Loucy (cell line): ENCODE data around the gene FBLN7.

ENCODE experiments used
- H2AFZ ChIP-seq: fragments of 200-600 bp; sonication (generic); 2 replicates; pipeline ENCODE4 v1.6.0; 2016; ENCODE audit warnings: antibody characterized with exemption, mild to moderate bottlenecking, low read length, moderate library complexity
- H3F3A ChIP-seq: fragments of 200-600 bp; 2 replicates; pipeline ENCODE4 v1.6.0; 2016; ENCODE audit warnings: antibody characterized with exemption, low read depth, mild to moderate bottlenecking
- H3K27me3 ChIP-seq: fragments of 200-600 bp; sonication (generic); 2 replicates; pipeline ENCODE4 v1.6.1; 2014; ENCODE audit warnings: low read length, mild to moderate bottlenecking; ENCODE audit not compliant: insufficient read depth, poor library complexity, severe bottlenecking
- H3K36me3 ChIP-seq: fragments of 200-600 bp; sonication (generic); 2 replicates; pipeline ENCODE4 v1.6.1; 2016; ENCODE audit warnings: low read length; ENCODE audit not compliant: insufficient read depth
- H3K4me1 ChIP-seq: fragments of 200-600 bp; sonication (generic); 2 replicates; pipeline ENCODE4 v1.5.1; 2014; ENCODE audit warnings: low read length, mild to moderate bottlenecking; ENCODE audit not compliant: insufficient read depth, poor library complexity, severe bottlenecking
- H3K4me2 ChIP-seq: fragments of 200-600 bp; sonication (generic); 2 replicates; pipeline ENCODE4 v1.6.0; 2014; ENCODE audit warnings: antibody characterized with exemption, low read length, low read depth, mild to moderate bottlenecking; ENCODE audit not compliant: poor library complexity, severe bottlenecking
- H3K4me3 ChIP-seq: fragments of 200-600 bp; sonication (generic); 2 replicates; pipeline ENCODE4 v1.5.1; 2014; ENCODE audit warnings: low read length, mild to moderate bottlenecking, mixed read lengths; ENCODE audit not compliant: poor library complexity, severe bottlenecking
- H3K79me2 ChIP-seq: fragments of 200-600 bp; sonication (generic); 2 replicates; pipeline ENCODE4 v1.6.1; 2014; ENCODE audit warnings: low read length; ENCODE audit not compliant: insufficient read depth
- H3K9ac ChIP-seq: fragments of 200-600 bp; sonication (generic); 2 replicates; pipeline ENCODE4 v1.6.0; 2014; ENCODE audit warnings: mild to moderate bottlenecking, low read depth, low read length, moderate library complexity; ENCODE audit not compliant: poor library complexity, severe bottlenecking
- H3K9me2 ChIP-seq: fragments of 200-600 bp; sonication (generic); replicated peaks from 2 replicates; pipeline ENCODE4 v1.6.1; 2016; ENCODE audit warnings: low read depth, low read length, mixed read lengths
- H3K9me3 ChIP-seq: fragments of 200-600 bp; sonication (generic); 2 replicates; pipeline ENCODE4 v1.6.1; 2014; ENCODE audit warnings: mild to moderate bottlenecking, antibody characterized with exemption, low read length, low read depth; ENCODE audit not compliant: insufficient read depth
- H4K20me1 ChIP-seq: fragments of 200-600 bp; sonication (generic); 2 replicates; pipeline ENCODE4 v1.6.0; 2014; ENCODE audit warnings: antibody characterized with exemption, low read length, mild to moderate bottlenecking; ENCODE audit not compliant: insufficient read depth, poor library complexity, severe bottlenecking
- CTCF ChIP-seq: fragments of 200-600 bp; sonication (generic); conservative IDR thresholded peaks from 2 replicates; pipeline ENCODE4 v1.5.1; 2014; ENCODE audit warnings: mild to moderate bottlenecking, antibody characterized with exemption, low read length
- EZH2phosphoT487 ChIP-seq: fragments of 200-600 bp; IDR thresholded peaks from 2 replicates; pipeline ENCODE4 v1.6.1; 2018; ENCODE audit warnings: antibody characterized with exemption, mild to moderate bottlenecking, moderate library complexity, borderline replicate concordance

Gene FBLN7

GRCh38 chr2:112151701-112152440, 13.7 kb downstream of the FBLN7 start:
- H3K4me2 ChIP-seq: no peak overlapping the region

GRCh38 chr2:112152476-112153178, 14.4 kb downstream of the FBLN7 start:
- H3K9me3 ChIP-seq: no peaks in the 10 kb centered on the region
- no peak for TF ChIP-seq CTCF
- TF ChIP-seq EZH2phosphoT487: no peak
- no peaks in the 10 kb centered on the region for H3K36me3 ChIP-seq
- no peaks in the 10 kb centered on the region for H3K79me2 ChIP-seq
- H3K9ac ChIP-seq: no peak overlapping the region
- H4K20me1 ChIP-seq: no peaks in the 10 kb centered on the region
- H3F3A ChIP-seq: no peaks in the 10 kb centered on the region
- no peaks in the 10 kb centered on the region for H3K27me3 ChIP-seq
- no peak overlapping the region for H3K4me2 ChIP-seq
- no peaks in the 10 kb centered on the region for H3K9me2 ChIP-seq
- H2AFZ ChIP-seq: no peak overlapping the region
- no peak overlapping the region for H3K4me3 ChIP-seq
- H3K4me1 ChIP-seq: peaks cover 27% of the 10 kb centered on the region

More at GRCh38 chr2:112151701-112152440, 13.7 kb downstream of the FBLN7 start:
- H3K4me3 ChIP-seq: no peak overlapping the region
- H3F3A ChIP-seq: no peaks in the 10 kb centered on the region
- no peaks in the 10 kb centered on the region for H4K20me1 ChIP-seq
- H3K27me3 ChIP-seq: no peaks in the 10 kb centered on the region
- no peak overlapping the region for H3K9ac ChIP-seq
- no peaks in the 10 kb centered on the region for H3K9me2 ChIP-seq
- no peak overlapping the region for H2AFZ ChIP-seq
- no peaks in the 10 kb centered on the region for H3K36me3 ChIP-seq
- no peaks in the 10 kb centered on the region for H3K79me2 ChIP-seq
- TF ChIP-seq EZH2phosphoT487: no peak
- no peak for TF ChIP-seq CTCF
- no peaks in the 10 kb centered on the region for H3K9me3 ChIP-seq
- H3K4me1 ChIP-seq: peaks cover 27% of the 10 kb centered on the region

DNA sequence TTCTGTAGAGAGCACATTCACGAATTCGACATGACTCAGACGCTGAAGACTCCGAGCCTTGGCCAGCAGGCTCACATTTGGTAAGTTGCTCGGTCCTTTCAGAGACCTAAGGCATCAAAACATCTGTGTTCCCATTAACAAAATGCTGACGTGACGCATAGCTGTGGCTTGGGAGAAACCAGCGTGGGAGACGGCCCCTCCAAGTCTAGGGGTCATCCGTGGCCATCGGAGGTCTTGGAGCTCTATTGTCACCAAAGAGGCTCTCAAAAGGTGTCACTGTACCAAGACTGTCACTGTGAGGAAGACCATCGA, 14.9 kb downstream of the FBLN7 start:
- Histone ChIP-seq H3K9me3 (no peaks in the 10 kb centered on the region), H3K4me1 (peaks cover 27% of the 10 kb centered on the region), H3K79me2 (no peaks in the 10 kb centered on the region), H2AFZ (no peak overlapping the region), H3K9me2 (no peaks in the 10 kb centered on the region), H3K27me3 (no peaks in the 10 kb centered on the region), H3K36me3 (no peaks in the 10 kb centered on the region), H3K4me3 (no peak overlapping the region), H3F3A (no peaks in the 10 kb centered on the region), H4K20me1 (no peaks in the 10 kb centered on the region), H3K4me2 (no peak overlapping the region), H3K9ac (no peak overlapping the region)
- TF ChIP-seq CTCF: no peak
- no peak for TF ChIP-seq EZH2phosphoT487
